DMS 273 (cell line): ENCODE data around the gene FAM3C.
"Not testable (repeated sequence)": the region's sequence is repeated elsewhere in the genome, so short reads cannot be mapped to it uniquely, and the experiment has no call there.

Experiments
- DNase-seq: peaks from one replicate; lab custom pipeline; 2025; ENCODE audit not compliant: unreplicated experiment; lab: John Stamatoyannopoulos, UW

The FAM3C gene, protein sequence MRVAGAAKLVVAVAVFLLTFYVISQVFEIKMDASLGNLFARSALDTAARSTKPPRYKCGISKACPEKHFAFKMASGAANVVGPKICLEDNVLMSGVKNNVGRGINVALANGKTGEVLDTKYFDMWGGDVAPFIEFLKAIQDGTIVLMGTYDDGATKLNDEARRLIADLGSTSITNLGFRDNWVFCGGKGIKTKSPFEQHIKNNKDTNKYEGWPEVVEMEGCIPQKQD

GRCh38 chr7:121395961-121396757 is at the start of gene FAM3C:
Gene FAM3C (minus strand): TSS chr7:121396308. CDS start chr7:121382969, 13,339 bp downstream.
- DNase-seq = peak; percentile 99

DNA sequence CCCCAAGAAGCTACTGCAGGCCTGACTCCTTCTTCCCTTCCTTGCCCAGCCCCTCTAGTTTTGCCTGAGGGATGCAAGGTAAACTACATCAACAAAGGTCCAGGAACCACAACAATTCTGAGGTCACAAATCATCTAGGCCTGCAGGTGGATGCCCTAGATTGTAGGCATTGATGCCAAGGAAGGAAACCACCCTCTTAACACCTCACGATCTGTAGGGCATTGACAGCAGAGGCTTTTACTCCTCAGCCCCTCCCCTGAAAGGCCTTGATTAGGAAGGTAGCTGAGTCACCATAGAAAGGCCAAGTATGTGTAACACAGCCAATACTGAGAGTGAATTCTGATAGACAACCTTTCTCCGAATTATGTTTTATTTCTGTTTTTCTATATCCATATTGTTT is 46.7 kb upstream of the FAM3C start:
- no peak for DNase-seq

DNA sequence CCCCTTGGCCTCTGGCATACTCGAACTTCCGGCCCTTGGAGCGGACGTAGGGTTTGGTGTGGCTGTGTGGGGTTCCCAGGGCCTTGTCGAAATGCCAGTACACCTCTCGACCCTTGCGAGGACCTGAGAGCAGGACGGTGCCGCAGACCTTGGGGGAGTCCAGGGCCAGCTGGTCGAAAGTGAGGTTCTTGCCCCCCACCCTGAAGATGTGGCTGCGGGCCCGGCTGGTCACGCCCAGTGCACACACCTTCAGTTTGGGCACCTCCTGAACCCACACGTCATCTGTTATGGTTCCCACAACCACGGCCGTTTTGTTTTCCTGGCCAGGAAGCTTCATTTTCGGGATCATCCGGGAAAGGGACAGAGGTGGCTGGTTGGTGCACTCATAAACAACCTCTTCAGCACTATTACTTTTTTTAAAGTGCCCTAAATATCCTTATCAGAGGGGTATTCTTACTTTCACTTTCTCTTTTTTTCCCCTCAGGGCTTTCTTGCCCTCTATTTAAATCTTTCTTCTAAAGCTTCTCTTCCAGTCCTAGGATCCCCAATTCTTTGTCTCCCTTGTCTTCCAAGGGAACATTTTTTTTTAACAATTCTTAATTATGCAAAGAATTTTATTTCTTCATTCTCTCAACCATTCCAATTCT is 44.9 kb upstream of the FAM3C start:
- no peak for DNase-seq

DNA sequence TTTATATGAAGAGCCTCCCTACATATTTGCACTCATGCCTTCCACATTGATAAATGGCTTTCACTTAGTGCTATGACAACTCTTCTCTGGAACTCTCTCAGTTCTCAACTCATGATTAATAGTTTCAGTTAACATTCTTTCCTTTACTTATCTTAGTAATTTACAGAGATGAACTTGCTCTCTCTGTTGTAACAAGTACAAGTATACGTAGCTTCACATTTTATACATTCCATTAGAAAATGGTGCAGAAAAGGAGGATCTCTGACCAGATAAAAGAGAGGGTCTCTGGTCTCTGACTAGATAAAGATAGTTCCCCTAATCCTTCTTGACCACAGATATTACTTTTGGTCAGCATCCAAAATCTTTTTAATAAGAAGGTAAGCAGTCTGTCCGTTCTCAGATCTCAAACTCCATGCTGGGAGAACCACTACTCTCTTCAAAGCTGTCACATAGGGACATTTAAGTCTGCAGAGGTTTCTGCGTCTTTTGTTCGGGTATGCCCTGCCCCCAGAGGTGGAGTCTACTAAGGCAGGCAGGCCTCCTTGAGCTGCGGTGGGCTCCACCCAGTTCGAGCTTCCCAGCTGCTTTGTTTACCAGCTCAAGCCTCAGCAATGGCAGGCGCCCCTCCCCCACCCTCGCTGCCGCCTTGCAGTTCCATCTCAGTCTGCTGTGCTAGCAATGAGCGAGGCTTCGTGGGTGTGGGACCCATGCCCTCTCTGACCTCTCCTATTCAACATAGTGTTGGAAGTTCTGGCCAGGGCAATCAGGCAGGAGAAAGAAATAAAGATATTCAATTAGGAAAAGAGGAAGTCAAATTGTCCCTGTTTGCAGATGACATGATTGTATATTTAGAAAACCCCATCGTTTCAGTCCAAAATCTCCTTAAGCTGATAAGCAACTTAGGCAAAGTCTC is 42.2 kb upstream of the FAM3C start:
- DNase-seq = not testable (repeated sequence)

DNA sequence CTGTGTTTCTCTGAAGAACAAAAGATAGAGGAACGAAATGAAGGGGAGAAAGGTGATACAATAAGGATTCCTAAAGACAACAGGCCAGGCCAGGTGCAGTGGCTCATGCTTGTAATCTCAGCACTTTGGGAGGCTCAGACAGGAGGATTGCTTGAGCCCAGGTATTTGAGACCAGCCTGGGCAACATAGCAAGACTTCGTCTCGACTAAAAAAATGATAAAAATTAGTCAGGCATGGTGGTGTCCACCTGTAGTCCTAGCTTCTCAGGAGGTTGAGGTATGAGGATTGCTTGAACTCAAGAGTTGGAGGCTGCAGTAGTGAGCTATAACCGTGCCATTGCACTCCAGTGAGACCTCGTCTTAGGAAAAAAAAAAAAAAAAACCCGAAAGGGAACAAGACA is 41.4 kb upstream of the FAM3C start:
- no peak for DNase-seq

DNA sequence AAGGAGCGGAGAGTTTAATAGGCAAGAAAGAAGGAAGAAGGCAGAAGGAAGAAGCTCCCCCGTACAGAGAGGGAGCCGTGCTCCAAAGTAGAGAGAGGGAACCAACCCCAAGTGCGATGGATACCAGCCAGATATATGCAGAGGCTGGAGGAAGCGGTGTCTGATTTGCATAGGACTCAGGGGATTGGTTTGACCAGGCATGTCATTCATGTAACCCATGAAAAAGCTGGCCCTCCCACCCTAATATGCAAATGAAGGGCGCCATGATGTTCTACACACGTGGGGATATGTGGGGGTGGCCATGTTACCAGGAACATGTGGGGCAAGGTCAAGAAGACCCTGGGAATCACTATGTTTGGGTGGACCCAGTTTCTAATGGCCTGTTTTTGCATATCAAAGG is 40.6 kb upstream of the FAM3C start:
- no peak for DNase-seq

GRCh38 chr7:121436136-121436535 is 40.0 kb upstream of the FAM3C start:
- no peak for DNase-seq

GRCh38 chr7:121433775-121434174 is 37.7 kb upstream of the FAM3C start:
- no peak for DNase-seq

DNA sequence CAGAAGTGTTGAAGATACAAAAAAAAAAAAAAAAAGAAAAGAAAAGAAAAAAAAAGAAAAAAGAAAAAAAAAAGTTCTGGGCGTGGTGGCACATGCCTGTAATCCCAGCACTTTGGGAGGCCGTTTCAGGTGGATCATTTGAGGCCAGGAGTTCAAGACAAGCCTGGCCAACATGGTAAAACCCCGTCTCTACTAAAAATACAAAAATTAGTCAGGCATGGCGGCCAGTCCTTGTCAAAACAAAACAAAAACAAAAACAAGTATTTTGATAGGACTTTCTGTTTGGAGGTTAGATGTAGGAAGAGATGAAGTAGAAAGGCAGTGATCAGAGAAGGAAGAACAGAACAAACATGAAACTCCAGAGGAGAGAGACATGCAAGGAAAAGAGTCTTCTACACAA is 36.4 kb upstream of the FAM3C start:
- not testable (repeated sequence) for DNase-seq

DNA sequence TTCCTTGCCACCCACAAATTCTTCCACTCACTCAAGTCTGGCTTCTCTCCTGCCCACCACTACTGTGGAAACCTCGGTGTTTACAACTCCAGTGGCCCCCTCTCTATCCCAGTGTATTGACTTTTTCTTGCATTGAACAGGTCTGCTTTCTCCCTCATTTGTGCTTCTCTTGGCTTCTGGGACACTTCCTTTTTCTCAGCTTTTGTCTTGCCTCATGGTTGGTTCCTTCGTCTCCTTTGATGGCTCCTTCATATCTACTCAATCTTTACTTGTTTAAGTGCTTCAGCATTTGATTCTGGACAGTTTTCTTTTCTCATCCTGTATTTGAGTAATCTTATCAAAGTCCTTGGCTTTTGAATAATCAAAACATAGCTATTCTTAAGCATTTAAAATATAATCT is 35.9 kb upstream of the FAM3C start:
- no peak for DNase-seq

- DNase-seq = no peak
These were observed 35.4 kb upstream of the FAM3C start for GRCh38 chr7:121431389-121431995.

DNA sequence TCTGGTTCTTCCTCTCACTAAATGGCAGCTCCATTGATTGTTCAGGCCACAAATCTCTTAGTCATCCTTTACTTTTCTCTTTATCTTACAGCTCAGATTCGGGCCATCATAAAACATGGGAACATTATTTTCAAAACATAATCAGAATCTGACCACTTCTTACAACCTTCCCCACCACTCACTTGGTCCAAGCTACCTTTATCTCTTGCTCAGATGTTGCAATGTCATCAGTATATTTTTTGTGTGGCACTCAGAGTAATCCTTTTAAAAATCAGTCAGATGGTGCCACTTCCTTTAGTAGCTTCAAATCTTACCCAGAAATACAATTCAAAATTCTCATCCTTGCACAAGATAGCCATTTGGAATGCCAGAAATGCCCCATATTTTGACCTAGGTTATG is 34.5 kb upstream of the FAM3C start:
- DNase-seq = no peak

GRCh38 chr7:121429798-121430197 is 33.7 kb upstream of the FAM3C start:
- no peak for DNase-seq

DNA sequence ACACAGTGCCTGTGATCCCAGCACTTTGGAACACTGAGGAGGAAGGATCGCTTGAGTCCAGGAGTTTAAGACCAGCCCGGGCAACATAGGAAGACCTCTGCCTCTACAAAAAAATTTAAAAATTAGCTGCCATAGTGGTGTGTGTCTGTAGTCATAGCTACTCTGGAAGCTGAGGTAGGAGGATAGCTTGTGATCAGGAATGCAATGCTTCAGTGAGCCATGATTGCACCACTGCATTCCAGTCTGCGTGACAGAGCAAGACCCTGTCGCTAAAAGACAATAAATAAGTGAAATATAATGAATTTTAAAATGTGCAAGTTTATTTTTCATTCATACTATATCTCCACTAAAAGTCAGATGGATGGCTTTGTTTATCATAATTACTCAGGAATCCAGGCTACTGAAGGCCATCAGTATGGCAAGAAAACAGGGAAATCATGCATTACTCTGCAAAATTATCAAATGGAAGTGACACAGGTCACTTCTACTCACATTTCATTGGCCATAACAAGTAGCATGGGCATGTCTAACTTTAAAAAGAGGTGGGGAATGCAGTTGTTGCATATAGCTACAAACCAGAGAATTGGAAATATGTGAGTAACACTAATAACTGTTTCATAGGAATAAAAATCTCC is 32.9 kb upstream of the FAM3C start:
- no peak for DNase-seq

DNA sequence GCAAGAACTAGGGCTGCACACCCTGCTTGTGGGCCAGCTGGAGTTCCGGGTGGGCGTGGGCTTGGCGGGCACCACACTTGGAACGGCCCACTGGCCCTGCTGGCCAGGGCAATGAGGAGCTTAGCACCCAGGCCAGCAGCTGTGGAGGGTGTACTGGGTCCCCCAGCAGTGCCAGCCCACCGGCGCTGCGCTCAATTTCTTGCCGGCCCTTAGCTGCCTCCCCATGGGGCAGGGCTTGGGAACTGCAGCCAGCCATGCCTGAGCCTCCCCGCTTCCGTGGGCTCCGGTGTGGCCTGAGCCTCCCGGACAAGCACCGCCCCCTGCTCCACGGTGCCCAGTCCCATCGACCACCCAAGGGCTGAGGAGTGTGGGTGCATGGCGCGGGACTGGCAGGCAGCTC is 25.6 kb upstream of the FAM3C start:
- DNase-seq = not testable (repeated sequence)

DNA sequence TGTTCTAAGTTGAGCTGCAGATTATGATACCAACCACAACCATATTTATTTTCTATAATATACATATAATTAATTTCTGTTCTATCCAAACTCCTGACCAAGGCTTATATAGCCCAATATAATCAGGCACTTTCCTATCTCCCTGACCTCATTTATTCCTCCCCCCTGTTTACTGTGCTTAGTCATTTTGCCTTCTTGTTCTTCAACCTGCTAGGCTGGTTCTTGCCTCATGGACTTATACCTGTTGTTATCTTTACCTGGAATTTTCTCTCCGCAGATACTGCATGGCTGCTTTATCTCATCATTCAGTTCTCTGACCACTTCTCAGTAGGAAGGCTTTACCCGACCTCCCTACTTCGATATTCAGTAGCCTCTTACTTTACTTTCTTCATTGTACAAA is 24.9 kb upstream of the FAM3C start:
- DNase-seq = no peak

- no peak for DNase-seq
These were observed 23.4 kb upstream of the FAM3C start for GRCh38 chr7:121419201-121420148.

GRCh38 chr7:121416533-121416932 is 20.4 kb upstream of the FAM3C start:
- DNase-seq = no peak

DNA sequence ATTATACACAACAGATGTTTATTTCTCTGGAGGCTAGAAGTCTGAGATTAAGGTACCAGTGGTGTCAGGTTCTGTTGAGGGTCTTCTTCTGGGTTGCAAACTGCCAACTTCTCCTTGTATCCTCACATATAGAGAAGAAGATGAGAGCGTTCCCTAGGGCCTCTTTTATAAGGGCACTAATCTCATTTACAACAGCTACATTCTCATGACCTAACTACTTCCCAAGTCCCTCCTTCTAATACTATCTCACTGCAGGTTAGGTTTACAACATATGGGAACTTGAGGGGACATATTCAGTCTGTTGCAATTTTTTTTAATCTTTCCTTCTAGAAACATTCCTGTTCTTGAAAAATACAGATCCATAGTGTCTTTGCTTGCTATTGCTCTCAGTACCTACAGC is 18.3 kb upstream of the FAM3C start:
- no peak for DNase-seq
